ENCODE data around the gene FRY.

Gene FRY

GRCh38 chr13:32105653-32106313 is 74.2 kb downstream of the FRY start:
- CTCF ChIA-PET, result no interaction called here
- POLR2A ChIA-PET, result no interaction called here
- TF ChIP-seq LEF1 (IDR thresholded peaks at IDR 0.05; ENCODE audit: borderline replicate concordance) (no peak), NFRKB (IDR thresholded peaks at IDR 0.05) (no peak), TARDBP (IDR thresholded peaks at IDR 0.05) (no peak), SUZ12 (IDR thresholded peaks at IDR 0.05) (no peak), CTBP1 (IDR thresholded peaks at IDR 0.05; ENCODE audit: borderline replicate concordance) (no peak), ELF4 (IDR thresholded peaks at IDR 0.05) (no peak)
- no peak for DNase-seq (ENCODE audit: extremely low spot score)

- no peak for DNase-seq (ENCODE audit: extremely low spot score)
- TF ChIP-seq FOXA1 (IDR thresholded peaks at IDR 0.05) (no peak), BHLHE40 (IDR thresholded peaks at IDR 0.05; ENCODE audit: borderline replicate concordance) (no peak), TARDBP (IDR thresholded peaks at IDR 0.05) (no peak), NFRKB (IDR thresholded peaks at IDR 0.05) (no peak), LEF1 (IDR thresholded peaks at IDR 0.05; ENCODE audit: borderline replicate concordance) (no peak), ARNT (IDR thresholded peaks at IDR 0.05) (no peak), CTBP1 (IDR thresholded peaks at IDR 0.05; ENCODE audit: borderline replicate concordance) (no peak), FOXK2 (IDR thresholded peaks at IDR 0.05) (no peak), SUZ12 (IDR thresholded peaks at IDR 0.05) (no peak), ZNF384 (IDR thresholded peaks at IDR 0.05) (no peak), PKNOX1 (IDR thresholded peaks at IDR 0.05) (no peak), FOXM1 (IDR thresholded peaks at IDR 0.05; ENCODE audit: borderline replicate concordance) (no peak), SP1 (IDR thresholded peaks at IDR 0.05) (no peak), ELF4 (IDR thresholded peaks at IDR 0.05) (no peak), HDGF (IDR thresholded peaks at IDR 0.05; ENCODE audit: borderline replicate concordance) (no peak), L3MBTL2 (conservative IDR thresholded peaks at IDR 0.05) (no peak)
- POLR2A ChIA-PET, result interaction anchor here (1.3 kb wide), 1 partner anchor 208 kb away, joined by 3 read pairs; the partner anchor contains the start of genes BRCA2 and ZAR1L
- CTCF ChIA-PET, result no interaction called here
Observed at GRCh38 chr13:32107474-32107873, 75.9 kb downstream of the FRY start.

GRCh38 chr13:32107973-32108372 is 76.4 kb downstream of the FRY start:
- CTCF ChIA-PET, result interaction anchor here (0.6 kb wide), 1 partner anchor 139 kb away, joined by 4 read pairs; no protein-coding TSS in a partner anchor
- no peak for TF ChIP-seq ZNF384 (IDR thresholded peaks at IDR 0.05)
- no peak for TF ChIP-seq PKNOX1 (IDR thresholded peaks at IDR 0.05)
- no peak for TF ChIP-seq NFRKB (IDR thresholded peaks at IDR 0.05)
- TF ChIP-seq BHLHE40 (IDR thresholded peaks at IDR 0.05; ENCODE audit: borderline replicate concordance), result no peak
- no peak for TF ChIP-seq SUZ12 (IDR thresholded peaks at IDR 0.05)
- POLR2A ChIA-PET, result interaction anchor here (1.3 kb wide), 1 partner anchor 207 kb away, joined by 3 read pairs; the partner anchor contains the start of genes BRCA2 and ZAR1L
- no peak for DNase-seq (ENCODE audit: extremely low spot score)

- no peak for TF ChIP-seq LEF1 (IDR thresholded peaks at IDR 0.05; ENCODE audit: borderline replicate concordance)
- TF ChIP-seq ZNF384 (IDR thresholded peaks at IDR 0.05), result no peak
- TF ChIP-seq FOXA1 (IDR thresholded peaks at IDR 0.05), result no peak
- TF ChIP-seq PKNOX1 (IDR thresholded peaks at IDR 0.05), result no peak
- no peak for TF ChIP-seq FOXK2 (IDR thresholded peaks at IDR 0.05)
- no peak for TF ChIP-seq CTBP1 (IDR thresholded peaks at IDR 0.05; ENCODE audit: borderline replicate concordance)
- no peak for TF ChIP-seq TARDBP (IDR thresholded peaks at IDR 0.05)
- no peak for TF ChIP-seq FOXM1 (IDR thresholded peaks at IDR 0.05; ENCODE audit: borderline replicate concordance)
- no peak for TF ChIP-seq HDGF (IDR thresholded peaks at IDR 0.05; ENCODE audit: borderline replicate concordance)
- no peak for TF ChIP-seq L3MBTL2 (conservative IDR thresholded peaks at IDR 0.05)
- no peak for TF ChIP-seq SP1 (IDR thresholded peaks at IDR 0.05)
- no peak for TF ChIP-seq SUZ12 (IDR thresholded peaks at IDR 0.05)
- POLR2A ChIA-PET, result no interaction called here
- DNase-seq (ENCODE audit: extremely low spot score), result no peak
- CTCF ChIA-PET, result no interaction called here
Observed at GRCh38 chr13:32113532-32113931, 82.0 kb downstream of the FRY start.

GRCh38 chr13:32114284-32114950 is 82.8 kb downstream of the FRY start:
- TF ChIP-seq TARDBP (IDR thresholded peaks at IDR 0.05) (no peak), HDGF (IDR thresholded peaks at IDR 0.05; ENCODE audit: borderline replicate concordance) (no peak), PKNOX1 (IDR thresholded peaks at IDR 0.05) (no peak), BHLHE40 (IDR thresholded peaks at IDR 0.05; ENCODE audit: borderline replicate concordance) (no peak), FOXK2 (IDR thresholded peaks at IDR 0.05) (no peak), FOXA1 (IDR thresholded peaks at IDR 0.05) (no peak), L3MBTL2 (conservative IDR thresholded peaks at IDR 0.05) (no peak), NFRKB (IDR thresholded peaks at IDR 0.05) (no peak), FOXM1 (IDR thresholded peaks at IDR 0.05; ENCODE audit: borderline replicate concordance) (no peak), ARNT (IDR thresholded peaks at IDR 0.05) (no peak), SUZ12 (IDR thresholded peaks at IDR 0.05) (no peak), SP1 (IDR thresholded peaks at IDR 0.05) (no peak)
- DNase-seq (ENCODE audit: extremely low spot score), result no peak
- CTCF ChIA-PET, result no interaction called here
- POLR2A ChIA-PET, result no interaction called here
